Ishikawa (cell line): ENCODE results near the gene MYH15.

ENCODE experiments used
- CEBPB ChIP-seq: IDR thresholded peaks from 2 replicates; pipeline ENCODE4 v1.6.1; 2012
- CREB1 ChIP-seq: IDR thresholded peaks from 2 replicates; pipeline ENCODE4 v1.6.1; 2012; ENCODE audit warnings: low read depth
- EP300 ChIP-seq: IDR thresholded peaks from 2 replicates; pipeline ENCODE4 v1.6.1; 2012; ENCODE audit warnings: borderline replicate concordance
- MAX ChIP-seq: IDR thresholded peaks from 2 replicates; pipeline ENCODE4 v1.6.1; 2012
- RAD21 ChIP-seq: IDR thresholded peaks from 2 replicates; pipeline ENCODE4 v1.6.1; 2012; ENCODE audit warnings: low read depth
- REST ChIP-seq: IDR thresholded peaks from 2 replicates; pipeline ENCODE4 v1.6.1; 2012; ENCODE audit warnings: low read depth, mild to moderate bottlenecking
- TAF1 ChIP-seq: IDR thresholded peaks from 2 replicates; pipeline ENCODE4 v1.6.1; 2012; ENCODE audit warnings: low read depth, mild to moderate bottlenecking
- TCF12 ChIP-seq: IDR thresholded peaks from 2 replicates; pipeline ENCODE4 v1.6.1; 2012; ENCODE audit warnings: low read depth
- USF1 ChIP-seq: IDR thresholded peaks from 2 replicates; pipeline ENCODE4 v1.6.1; 2012
- ZBTB7A ChIP-seq: IDR thresholded peaks from 2 replicates; pipeline ENCODE4 v1.6.1; 2012; ENCODE audit warnings: low read depth

GRCh38 chr3:108432431-108432830 lies 78.0 kb downstream of the MYH15 start:
- TF ChIP-seq CEBPB (no peak), CREB1 (no peak), EP300 (no peak), USF1 (no peak), TAF1 (no peak), MAX (no peak), REST (no peak), RAD21 (no peak), TCF12 (no peak), ZBTB7A (no peak)
